Measurements from ENCODE around the gene ARF6.

ARF6 gene

GRCh38 chr14:49919825-49920659, 27.2 kb downstream of the ARF6 start:
- H3K4me3 ChIP-seq = no peak overlapping the region
- TF ChIP-seq CTCF (IDR thresholded peaks at IDR 0.05) = no peak
- no peaks in the 10 kb centered on the region for H3K36me3 ChIP-seq
- H3K4me1 ChIP-seq = no peaks in the 10 kb centered on the region
- intact Hi-C loops (cut with DNase I; ENCODE audit: low total_unique reads) = no loop called here
- no peak for DNase-seq
- no peaks in the 10 kb centered on the region for H3K9me3 ChIP-seq
- no peak overlapping the region for H3K27ac ChIP-seq
- no peaks in the 10 kb centered on the region for H3K27me3 ChIP-seq

GRCh38 chr14:49920935-49921334, 28.1 kb downstream of the ARF6 start:
- H3K36me3 ChIP-seq = no peaks in the 10 kb centered on the region
- DNase-seq = no peak
- no peak overlapping the region for H3K4me3 ChIP-seq
- H3K27me3 ChIP-seq = no peaks in the 10 kb centered on the region
- H3K27ac ChIP-seq = no peak overlapping the region
- H3K4me1 ChIP-seq = no peaks in the 10 kb centered on the region
- intact Hi-C loops (cut with DNase I; ENCODE audit: low total_unique reads) = no loop called here
- no peak for TF ChIP-seq CTCF (IDR thresholded peaks at IDR 0.05)
- H3K9me3 ChIP-seq = no peaks in the 10 kb centered on the region

- no peaks in the 10 kb centered on the region for H3K4me1 ChIP-seq
- intact Hi-C loops (cut with DNase I; ENCODE audit: low total_unique reads) = no loop called here
- no peak for DNase-seq
- no peak overlapping the region for H3K4me3 ChIP-seq
- H3K36me3 ChIP-seq = no peaks in the 10 kb centered on the region
- no peak for TF ChIP-seq CTCF (IDR thresholded peaks at IDR 0.05)
- no peaks in the 10 kb centered on the region for H3K9me3 ChIP-seq
- no peak overlapping the region for H3K27ac ChIP-seq
- H3K27me3 ChIP-seq = no peaks in the 10 kb centered on the region
Observed at GRCh38 chr14:49921401-49921800, 28.5 kb downstream of the ARF6 start.

GRCh38 chr14:49923442-49923841, 30.6 kb downstream of the ARF6 start:
- Histone ChIP-seq H3K36me3 (no peaks in the 10 kb centered on the region), H3K27ac (no peak overlapping the region), H3K4me1 (no peaks in the 10 kb centered on the region), H3K27me3 (no peaks in the 10 kb centered on the region), H3K4me3 (no peak overlapping the region), H3K9me3 (no peaks in the 10 kb centered on the region)
- no peak for DNase-seq
- intact Hi-C loops (cut with DNase I; ENCODE audit: low total_unique reads) = no loop called here
- TF ChIP-seq CTCF (IDR thresholded peaks at IDR 0.05) = no peak

GRCh38 chr14:49923881-49924280, 31.0 kb downstream of the ARF6 start:
- H3K4me3 ChIP-seq = no peak overlapping the region
- H3K4me1 ChIP-seq = no peaks in the 10 kb centered on the region
- intact Hi-C loops (cut with DNase I; ENCODE audit: low total_unique reads) = no loop called here
- no peaks in the 10 kb centered on the region for H3K9me3 ChIP-seq
- DNase-seq = no peak
- no peaks in the 10 kb centered on the region for H3K27me3 ChIP-seq
- TF ChIP-seq CTCF (IDR thresholded peaks at IDR 0.05) = no peak
- no peak overlapping the region for H3K27ac ChIP-seq
- no peaks in the 10 kb centered on the region for H3K36me3 ChIP-seq

Measured in tibial artery (tissue), 4 donors.